AG04450 (cell line): ENCODE measurements around the gene POLQ. TPM values are rescaled to one million over a fixed set of nuclear protein-coding genes. Genes with fewer than 3 reads are reported as not detected.

Experiments used
- polyA plus RNA-seq: library from polyadenylated mRNA; depleted of rRNA; stranded (reverse); fragments of >200 nt; gene quantifications from 2 replicates; pipeline ENCODE4 v1.2.3, GENCODE V29; 2011; rRNA removed

POLQ gene
- polyA plus RNA-seq, 1 experiment: 1.4 TPM

Other genes with a start within 250 kb of the POLQ start
- not detected in 2 replicates for gene ARGFX, start 22.0 kb upstream of the POLQ start, polyA plus RNA-seq
- gene FBXO40, start 47.4 kb upstream of the POLQ start, polyA plus RNA-seq: not detected in 2 replicates
- gene HCLS1, start 114.9 kb upstream of the POLQ start, polyA plus RNA-seq: 0.51 and 0.69 TPM in 2 replicates
- gene GOLGB1, start 203.8 kb upstream of the POLQ start, polyA plus RNA-seq: 30.3 and 35.7 TPM in 2 replicates